HUDEP-2 (cell line): ENCODE measurements around the gene SPRED2.
A peak's percentile ranks its signal among the peaks of the same experiment; 100 is the strongest.
"Not testable (repeated sequence)": the region's sequence is repeated elsewhere in the genome, so short reads cannot be mapped to it uniquely, and the experiment has no call there.

Experiments used
- DNase-seq, 76 experiments: peaks; one replicate each; lab custom pipeline; 2025; ENCODE audit not compliant: unreplicated experiment in 76 of 76; lab: John Stamatoyannopoulos, UW

Gene SPRED2

DNA sequence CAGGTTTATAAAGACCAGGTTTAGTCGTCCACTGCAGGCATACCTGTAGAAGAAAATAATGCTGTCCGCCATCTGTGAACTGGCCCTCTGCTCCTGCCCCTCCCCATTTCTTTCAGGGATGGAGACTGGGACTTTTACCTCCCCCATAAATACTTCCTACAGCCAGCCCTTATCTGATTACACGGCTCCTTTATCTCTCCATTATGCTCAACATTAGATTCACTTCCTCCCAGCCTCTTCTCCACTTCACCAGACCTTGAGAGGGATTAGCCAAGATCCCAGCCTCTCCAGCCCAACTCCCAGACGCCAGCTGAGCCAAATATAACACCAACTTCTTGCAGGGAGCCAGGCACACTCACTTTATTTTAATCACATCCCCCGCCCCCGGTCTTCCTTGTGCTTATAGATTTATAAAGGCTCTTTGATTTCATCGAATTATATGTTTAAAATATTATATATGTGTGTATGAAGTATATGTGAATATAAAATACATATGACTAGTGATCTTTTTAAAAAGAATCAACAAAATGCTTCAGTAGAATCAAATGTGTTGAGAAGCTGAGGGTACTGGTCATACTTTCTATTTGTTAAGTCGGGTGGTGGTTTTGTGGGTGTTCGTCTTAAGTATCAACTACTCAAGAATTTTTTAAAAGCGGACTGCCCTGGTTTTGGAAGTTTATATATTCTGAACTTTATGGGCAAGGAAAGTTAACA, 81.0 kb downstream of the SPRED2 start:
- no peak for DNase-seq

DNA sequence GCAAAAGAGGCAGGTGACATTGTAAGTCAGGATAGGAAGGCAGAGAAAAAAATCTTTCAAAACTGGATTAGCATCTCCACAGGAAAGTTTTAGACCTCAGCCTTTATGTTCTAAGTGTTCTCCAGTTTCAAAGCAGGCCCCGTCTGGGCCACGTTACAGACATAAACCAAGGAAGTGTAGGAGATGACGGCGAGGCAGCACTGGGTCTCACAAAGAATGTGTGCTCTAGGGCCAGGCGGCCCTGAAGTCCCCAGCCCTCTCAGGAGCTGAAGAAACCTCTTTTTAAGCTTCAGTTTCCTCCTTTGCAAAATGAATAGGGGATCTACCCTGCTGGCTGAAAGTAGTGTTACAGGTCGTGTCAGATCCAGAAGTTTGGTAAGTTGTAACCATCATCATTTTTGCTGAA, 81.7 kb downstream of the SPRED2 start:
- DNase-seq: peak in 4 of 76 experiments; percentile 8 to 23 (median 16)

DNA sequence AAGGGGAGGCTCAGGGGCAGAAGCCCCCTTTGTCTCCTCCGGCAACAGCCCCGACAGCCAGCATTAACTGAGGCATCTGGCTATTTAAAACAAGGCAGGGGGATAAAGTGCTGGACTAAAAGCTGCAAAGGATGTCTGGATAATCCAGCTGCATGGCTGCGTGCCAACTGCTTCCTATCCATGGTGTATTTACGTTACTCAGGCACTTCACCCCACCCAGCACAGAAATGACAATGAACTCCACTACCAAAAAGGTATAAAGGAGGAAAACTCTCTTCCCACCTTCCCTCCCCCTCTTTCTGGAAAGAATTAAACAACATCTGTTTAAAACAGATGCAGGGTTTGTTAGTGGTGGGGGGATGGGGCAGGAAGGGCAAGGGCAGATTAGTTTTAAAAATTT, 82.5 kb downstream of the SPRED2 start:
- peak in 19 of 76 experiments; percentile 9 to 34 (median 18) for DNase-seq

DNA sequence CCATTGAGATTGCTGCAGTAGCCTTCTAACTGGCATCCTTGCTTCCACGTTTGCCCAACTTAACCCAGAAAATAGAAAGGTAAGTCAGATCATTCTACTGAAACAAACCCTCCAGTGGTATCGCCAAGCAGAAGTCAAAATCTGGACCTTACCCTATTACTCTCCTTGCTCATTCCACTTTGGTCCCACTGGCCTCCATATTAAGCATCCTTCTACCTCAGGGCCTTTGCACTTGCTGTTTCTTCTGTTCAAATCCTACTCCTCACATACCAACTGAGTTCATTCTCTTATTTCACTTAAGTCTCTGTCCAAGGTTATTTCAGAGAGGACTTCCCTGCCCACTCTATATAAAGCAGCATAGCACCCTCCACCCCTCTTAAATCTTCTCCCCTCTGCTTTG, 84.5 kb downstream of the SPRED2 start:
- no peak for DNase-seq

DNA sequence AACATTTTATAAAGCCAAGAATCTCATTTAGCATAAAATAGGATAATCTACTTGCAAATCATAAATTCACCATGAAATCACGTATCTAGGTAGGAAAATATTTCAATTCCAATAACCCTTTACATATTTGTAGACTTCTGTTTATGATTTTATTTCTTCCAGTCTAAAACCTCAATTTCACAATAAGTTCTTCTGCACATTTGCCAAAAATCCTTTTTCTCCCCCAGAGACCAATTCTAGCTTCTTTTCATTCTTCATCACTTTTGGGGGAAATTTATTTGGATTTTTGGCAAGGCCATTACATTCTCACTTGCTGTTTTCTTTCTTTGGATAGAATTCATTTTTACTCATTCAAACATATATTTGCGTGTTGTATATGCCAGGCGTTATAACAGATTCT, 86.8 kb downstream of the SPRED2 start:
- DNase-seq: no peak

DNA sequence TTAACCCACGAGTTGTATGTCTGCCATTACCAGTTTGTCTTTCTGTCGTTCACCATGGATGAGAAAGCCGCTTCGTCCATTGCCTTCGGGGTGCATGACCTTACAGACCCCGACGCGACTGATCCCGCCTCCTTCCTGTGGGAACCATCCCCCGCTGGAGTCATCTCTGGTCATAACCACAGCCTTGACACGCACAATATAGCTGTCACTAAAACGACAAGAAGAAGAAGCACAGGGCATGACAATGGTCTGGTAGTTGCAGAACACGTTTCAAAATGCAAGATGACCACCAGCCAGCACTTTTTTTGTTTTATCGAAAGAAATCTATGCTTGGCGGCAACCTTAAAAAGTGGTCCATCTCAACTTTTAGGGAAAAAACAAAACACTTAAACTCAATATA, 87.7 kb downstream of the SPRED2 start:
- DNase-seq: no peak

DNA sequence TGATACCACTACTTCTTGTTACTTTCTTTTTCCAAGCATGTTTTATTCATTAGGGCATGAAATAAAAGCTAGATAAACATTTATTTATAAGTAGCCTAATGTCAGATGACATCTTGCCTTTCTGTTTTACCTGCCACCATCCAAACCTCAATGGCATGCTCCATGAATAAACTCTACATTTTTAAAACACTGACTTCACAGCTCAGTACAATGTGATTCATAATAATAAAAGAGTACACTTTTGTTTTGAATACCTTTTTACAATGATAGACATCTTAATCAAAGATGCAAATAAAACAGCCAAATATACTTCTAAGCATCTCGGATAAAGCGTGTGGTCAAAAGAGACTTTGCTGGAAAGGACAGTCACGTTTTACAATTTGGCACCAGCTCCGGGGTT, 88.2 kb downstream of the SPRED2 start:
- no peak for DNase-seq

DNA sequence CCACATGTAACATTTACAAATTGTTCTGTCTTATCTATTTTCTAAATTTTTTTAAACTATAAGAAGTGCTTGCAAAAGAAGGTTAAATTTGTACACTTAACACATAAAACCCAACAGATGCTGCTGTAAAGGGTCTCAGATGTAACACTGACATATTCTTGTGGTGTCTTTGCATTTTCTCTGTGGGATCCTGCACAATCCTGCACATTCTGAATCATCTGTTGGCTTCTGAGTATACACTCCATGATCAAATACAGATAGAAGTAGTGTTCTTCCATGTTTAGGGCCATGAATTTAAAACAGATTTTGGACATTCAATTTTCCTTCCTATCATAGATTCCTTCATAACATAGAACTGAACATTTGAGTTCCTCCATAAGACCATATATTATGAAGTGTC, 89.0 kb downstream of the SPRED2 start:
- no peak for DNase-seq

DNA sequence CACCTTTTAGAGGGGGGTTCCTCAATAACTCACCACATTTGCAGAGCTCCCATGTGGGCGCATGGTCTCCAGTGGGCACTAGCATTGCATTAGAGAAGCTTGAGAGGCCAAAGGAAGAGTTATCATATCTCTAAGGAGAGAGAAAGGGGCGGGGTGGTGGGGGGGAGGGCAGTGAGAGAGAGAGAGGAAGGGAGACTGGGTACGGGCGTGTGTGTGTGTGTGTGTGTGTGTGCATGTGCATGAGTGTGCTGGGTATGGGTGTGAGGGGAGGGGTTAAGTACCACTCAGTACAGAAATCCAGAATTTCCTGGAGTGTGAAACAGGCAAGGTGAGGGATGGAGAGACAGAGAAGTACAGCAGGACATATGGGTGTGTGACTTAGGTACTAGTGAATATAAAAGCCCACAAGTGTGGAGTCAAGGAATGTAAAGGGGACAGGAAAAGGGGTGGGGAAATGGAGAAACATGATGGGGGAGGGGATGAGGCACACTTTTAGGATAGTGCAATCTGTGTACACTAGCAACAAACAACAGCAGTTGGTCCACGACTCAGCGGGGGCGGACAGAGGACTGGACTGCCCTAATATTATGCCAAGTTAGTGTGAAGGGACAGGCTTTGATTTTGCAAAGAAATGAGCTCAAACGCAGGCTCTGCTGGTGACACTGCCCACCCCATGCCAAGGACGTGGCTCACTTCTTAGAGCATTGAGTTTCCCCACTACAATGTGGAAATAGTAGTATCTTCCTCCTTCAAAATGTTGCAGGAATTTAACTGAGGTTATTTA, 91.3 kb downstream of the SPRED2 start:
- peak in 19 of 76 experiments; percentile 7 to 37 (median 13) for DNase-seq

DNA sequence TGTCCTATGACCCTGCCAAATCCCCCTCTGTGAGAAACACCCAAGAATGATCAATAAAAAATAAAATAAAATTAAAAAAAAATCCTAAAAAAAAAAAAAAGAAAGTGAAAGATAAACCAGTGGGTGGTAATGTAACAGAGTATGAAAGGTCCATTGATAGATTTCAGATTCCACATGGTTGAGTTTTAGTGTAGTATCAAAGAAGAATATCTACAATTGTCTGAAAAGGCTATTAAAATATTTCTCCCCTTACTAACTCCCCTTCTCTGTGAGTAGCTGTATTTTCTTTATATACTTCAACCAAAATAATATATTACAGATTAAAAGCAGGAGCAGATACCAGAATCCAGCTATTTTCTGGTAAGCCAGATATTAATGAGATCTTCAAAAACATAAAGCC, 92.8 kb downstream of the SPRED2 start:
- no peak for DNase-seq

DNA sequence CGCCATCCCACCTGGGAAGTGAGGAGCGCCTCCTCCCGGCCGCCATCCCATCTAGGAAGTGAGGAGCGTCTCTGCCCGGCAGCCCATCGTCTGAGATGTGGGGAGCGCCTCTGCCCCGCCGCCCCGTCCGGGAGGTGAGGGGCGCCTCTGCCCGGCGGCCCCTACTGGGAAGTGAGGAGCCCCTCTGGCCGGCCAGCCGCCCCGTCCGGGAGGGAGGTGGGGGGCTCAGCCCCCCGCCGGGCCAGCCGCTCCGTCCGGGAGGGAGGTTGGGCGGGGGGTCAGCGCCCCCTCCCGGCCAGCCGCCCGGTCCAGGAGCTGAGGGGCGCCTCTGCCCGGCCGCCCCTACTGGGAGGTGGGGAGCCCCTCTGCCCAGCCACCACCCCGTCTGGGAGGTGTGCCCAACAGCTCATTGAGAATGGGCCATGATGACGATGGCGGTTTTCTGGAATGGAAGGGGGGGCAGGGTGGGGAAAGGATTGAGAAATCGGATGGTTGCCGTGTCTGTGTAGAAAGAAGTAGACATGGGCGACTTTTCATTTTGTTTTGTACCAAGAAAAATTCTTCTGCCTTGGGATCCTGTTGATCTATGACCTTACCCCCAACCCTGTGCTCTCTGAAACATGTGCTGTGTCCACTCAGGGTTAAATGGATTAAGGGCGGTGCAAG, 93.4 kb downstream of the SPRED2 start:
- not testable (repeated sequence) for DNase-seq

DNA sequence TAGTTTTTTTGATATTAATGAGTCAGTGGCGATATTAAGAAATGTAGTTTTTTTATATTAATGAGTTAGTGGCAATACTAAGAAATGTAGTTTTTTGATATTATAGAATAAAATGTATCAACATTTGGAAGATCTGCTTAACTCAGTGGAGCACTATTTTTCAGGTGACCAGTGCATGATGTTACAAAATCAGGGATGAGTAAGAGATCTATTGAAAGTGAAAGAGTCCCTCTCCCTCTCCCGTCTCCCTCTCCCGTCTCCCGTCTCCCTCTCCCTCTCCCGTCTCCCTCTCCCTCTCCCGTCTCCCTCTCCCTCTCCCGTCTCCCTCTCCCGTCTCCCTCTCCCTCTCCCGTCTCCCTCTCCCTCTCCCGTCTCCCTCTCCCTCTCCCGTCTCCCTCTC, 94.5 kb downstream of the SPRED2 start:
- not testable (repeated sequence) for DNase-seq

DNA sequence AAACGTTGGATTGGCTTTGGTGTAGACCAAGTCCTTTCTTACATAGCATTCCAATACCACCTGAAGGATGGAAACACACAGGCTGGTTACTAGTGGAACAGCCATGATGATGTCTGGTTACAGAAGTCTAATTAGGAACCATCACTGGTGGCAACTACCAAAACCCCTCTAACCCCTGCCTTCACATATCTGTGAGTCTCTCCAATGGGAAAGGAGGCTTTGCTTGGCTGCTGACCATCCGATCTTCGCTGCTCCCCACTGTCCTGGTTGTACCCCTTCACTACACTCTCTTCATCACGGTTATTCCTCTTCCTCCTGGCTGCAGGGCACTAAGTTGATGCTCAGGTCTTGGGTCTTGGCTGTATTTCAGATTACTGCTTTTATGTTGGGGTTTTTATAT, 97.7 kb downstream of the SPRED2 start:
- DNase-seq: no peak

DNA sequence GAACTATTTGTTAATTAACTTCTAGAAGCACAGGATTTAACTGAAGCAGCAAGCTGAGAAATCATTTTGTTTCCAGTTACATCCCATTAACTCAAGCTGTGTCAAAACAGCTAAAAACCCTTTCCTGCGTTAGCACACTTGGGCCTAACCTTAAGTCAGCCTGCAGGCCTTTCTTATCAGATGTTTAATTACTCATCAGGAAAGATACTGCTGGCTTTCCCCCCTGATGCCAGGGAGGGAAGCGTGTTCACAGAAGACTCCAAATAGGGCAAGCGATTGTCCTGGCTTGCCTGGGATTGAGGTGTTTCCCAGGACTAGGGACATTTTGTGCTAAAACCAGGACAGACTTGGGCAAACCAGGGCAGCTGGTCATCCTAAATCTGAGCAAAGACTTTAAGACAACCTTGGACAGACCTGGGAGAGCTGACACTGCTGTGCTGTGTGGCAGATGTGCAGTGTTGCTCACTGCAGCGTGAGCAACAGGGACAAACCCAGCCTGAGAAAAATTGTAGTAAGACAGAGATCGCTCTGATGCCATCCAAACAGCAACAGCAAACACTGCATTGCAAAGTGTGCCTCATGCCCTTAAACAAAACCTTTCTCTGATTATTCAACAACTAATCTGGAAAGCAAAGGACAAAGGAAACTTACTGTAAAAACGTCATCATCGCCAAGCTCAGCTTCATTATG, 100.9 kb downstream of the SPRED2 start:
- no peak for DNase-seq

DNA sequence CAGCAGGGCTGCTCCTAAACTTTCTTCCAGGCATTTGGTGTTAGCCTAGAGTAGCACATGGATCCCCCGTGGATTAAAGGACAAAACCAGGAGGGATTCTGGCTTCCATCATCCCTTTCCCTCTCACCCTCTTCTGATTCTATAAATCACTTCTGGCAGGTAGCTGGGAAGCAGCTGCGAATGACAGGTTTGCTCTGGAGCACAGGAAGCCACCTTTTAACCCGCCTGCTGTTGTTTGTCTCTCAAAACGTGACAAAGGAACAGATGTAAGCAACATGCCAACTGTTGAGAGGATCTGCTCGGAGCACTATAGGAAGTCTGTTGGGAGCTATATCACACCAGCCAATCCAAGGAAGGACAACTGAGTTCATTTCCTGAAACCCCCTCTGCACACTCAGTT, 102.9 kb downstream of the SPRED2 start:
- DNase-seq: no peak

DNA sequence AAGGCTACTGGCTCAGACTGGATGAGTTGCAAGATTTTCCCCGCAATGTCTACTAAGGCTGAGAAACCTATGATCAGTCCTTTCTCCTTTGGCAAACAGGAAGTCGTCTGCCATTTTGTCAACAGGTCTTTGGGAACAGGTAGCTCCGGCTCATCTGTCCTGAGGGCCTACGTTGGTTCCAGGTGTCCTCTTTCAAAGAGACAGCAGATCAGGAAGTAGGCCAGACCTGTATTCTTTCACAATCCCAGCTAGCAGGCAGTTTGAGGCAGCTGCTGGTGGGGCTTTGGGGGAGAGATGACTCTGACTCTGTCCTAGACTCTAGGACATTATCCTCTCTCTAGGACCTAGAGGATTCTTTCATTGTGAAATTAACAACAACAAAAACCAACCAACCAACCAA, 106.1 kb downstream of the SPRED2 start:
- no peak for DNase-seq

DNA sequence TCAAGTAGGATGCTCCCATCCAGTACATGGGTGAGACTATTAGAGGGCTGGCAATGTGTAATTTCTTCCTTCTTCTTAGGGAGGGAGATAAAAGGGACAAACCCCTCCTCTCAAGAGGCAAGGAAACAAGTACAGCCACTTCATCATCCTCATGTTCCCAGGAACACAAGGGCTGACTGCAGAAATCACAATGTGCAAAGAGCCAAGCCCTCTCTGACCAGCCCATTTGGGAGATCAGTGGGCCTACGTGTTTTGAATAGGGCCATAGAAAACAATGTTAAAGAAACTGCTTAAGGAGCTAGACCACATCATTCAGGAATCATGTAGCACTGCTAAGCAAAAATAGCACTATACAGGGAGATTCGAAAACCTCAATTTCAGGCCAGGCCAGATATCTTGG, 107.3 kb downstream of the SPRED2 start:
- DNase-seq: no peak

DNA sequence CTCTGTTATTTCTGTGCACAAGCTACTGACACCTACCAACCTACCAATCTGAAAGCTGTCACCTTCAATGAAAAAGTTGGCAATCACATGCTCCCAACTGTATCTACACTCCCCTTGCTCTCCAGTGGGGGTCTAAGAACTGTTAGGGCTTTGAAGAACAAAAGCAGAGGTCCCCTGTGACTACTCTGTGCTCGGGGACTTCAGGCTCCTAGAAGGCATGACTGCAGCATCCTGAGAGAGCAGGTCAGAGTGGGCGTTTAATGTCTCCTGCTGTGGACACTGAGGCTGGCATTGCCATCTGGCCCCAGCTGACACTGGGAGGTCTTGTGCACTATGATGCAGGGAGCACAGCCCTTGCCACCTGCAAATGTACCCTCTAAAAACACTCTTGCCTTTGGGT, 111.5 kb downstream of the SPRED2 start:
- no peak for DNase-seq

DNA sequence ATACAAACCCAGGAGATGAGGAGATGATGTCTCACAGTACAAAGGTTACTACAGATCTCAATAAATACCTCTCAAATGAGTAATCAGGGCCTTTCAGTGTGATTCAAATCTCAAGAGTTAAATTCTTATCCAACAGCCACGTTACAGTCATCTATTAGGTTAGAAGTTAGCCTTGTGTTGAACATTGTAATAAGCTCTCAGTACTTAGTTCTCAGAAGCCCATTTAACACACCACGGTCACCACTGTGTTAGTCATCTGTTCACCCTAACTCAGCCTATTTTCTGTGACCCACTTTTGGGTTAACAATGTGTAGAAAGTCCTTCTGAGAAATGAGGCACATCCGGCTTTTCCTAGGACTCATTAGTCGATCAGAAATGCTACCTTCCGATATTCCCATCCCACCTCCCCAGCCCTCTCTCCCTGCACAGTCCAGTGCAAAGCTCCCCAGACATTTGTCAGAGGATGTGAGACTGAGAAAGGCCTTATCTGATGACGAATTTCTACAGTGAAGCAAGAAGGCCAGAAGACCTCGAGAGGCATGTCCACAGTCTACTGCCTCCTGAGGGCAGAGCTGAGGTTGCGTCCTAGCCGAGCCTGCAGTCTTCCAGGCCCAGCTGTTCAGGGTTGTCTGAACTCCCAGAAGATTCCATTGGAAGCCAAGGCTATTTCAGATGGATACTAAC, 112.2 kb downstream of the SPRED2 start:
- DNase-seq: no peak

DNA sequence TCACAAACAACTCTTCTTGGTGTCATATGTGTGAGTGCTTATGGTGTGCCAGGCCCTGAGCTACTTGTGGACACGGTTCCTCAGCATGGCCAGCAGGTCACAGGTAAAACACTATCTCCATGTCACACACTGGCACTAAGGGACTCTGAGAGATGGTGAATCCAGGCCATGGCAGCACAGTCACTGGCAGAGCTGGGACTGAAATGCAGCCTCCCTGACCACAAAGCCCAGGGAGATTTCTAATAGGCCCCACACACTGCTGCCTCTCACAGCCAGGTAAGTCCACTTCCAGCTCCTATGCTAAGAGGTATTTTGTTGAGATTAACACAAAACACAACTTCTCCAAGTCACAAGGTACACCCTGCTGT, 112.7 kb downstream of the SPRED2 start:
- no peak for DNase-seq
